NCI-H2171 treated with DMSO at 0.1 percent for 48 hours (cell line): ENCODE measurements around the gene TNKS1BP1.

Experiments
- DNase-seq: peaks from one replicate; lab custom pipeline; 2025; lab: John Stamatoyannopoulos, UW

Gene TNKS1BP1

DNA sequence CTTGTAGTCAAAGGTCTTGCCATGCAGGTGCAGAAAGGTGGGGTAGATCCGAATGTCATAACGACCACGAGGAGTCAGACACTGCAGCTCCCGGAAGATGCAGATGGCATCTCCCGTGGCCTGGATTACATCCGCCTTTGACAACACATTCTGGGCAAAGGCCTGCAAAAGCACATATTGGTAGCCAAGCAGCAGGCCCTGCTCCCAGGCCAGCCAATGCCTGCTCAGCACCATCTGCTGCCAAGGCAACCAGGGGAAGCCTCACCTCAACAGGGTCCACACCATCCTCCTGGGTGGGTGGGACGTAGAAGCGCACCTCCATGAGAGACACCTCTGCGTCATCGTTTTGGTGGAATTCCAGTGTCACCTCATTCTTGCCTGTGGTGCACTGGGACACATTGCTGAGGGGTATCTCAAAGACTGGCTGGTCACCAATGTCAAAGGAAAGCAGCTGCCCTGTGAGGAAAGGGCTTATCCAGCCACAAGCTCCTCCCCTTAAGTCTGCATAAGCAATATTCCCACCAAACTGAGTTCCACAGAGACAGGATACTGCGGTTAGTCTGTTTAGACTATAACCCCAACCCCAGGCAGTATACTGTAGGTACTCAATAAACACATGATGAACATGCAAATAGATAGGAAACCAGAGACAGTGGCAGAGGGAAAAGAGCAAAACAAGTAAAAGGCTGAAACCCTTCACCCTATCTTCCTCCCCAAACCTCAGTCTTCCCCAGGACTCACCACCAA lies 8.1 kb upstream of the TNKS1BP1 start:
- no peak for DNase-seq

DNA sequence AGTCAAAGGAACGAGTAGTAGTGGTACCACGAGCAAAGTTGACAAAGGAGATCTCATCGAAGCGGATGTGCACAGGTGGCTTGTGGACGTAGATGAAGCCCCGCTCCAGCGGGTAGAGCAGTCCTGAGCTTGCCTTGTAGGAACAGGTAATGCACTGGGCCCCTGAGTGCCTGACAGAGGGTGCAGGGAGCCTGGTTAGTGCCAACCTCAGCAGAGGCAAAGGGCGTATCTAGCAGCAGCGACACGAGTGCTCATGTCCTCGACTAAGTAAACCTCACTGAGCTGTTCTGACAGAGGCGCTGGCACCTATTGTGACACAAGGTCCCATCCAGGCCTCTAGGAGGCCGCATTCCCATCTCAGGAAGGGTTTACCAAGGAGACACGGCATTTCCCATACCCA lies 7.0 kb upstream of the TNKS1BP1 start:
- no peak for DNase-seq

DNA sequence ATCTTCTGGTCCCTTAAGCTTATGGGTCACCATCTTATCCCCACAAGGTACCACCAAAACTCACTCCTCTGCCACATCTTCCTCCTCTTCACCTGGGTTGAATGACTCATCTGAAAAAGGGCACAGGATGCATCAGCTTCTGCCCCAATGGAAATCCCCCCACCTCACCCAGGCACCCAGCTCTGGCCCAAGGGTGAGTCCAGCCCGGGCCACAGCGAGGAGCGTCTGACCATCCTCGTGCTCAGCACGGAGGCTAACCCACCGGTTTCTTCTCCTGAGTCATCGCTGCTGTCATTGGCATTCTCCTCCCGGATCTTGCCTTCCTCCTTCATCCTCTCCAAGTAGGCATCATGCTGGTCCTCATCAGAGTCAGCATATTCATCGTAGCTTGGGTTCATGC lies 5.3 kb upstream of the TNKS1BP1 start:
- no peak for DNase-seq

DNA sequence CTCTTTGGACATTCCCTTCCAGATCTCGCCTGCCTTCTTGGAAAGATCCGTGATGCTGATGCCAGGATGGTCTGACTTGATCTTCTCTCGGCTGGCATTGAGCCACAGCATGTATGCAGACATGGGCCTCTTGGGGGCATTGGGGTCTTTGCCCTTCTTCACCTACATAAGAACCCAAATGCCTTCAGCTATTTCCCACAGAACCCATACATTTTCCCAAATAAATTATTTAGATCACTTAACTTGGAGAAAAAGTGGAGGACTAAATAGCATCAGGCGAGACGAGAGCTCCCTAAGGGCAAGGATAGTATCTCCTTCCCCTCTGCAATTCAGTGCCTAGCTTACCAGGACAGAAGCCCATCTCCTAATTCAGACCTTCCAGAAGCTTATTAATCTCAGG lies 3.0 kb upstream of the TNKS1BP1 start:
- DNase-seq = no peak

DNA sequence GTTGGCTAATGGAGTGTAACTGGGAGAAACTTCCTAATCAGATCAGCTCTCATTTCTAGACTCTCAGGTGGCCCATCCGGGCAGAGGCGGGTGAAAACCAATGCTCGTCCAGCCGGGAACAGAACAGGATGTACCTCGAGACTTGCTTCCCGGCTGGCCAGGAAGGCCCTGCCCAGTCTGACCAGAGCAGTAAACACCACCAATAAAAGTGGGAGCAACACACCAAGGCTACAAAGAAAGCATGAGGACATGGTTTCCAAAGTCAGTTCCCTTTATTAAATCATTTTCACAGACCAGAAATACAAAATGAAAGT lies 940 bp upstream of the TNKS1BP1 start:
- no peak for DNase-seq

DNA sequence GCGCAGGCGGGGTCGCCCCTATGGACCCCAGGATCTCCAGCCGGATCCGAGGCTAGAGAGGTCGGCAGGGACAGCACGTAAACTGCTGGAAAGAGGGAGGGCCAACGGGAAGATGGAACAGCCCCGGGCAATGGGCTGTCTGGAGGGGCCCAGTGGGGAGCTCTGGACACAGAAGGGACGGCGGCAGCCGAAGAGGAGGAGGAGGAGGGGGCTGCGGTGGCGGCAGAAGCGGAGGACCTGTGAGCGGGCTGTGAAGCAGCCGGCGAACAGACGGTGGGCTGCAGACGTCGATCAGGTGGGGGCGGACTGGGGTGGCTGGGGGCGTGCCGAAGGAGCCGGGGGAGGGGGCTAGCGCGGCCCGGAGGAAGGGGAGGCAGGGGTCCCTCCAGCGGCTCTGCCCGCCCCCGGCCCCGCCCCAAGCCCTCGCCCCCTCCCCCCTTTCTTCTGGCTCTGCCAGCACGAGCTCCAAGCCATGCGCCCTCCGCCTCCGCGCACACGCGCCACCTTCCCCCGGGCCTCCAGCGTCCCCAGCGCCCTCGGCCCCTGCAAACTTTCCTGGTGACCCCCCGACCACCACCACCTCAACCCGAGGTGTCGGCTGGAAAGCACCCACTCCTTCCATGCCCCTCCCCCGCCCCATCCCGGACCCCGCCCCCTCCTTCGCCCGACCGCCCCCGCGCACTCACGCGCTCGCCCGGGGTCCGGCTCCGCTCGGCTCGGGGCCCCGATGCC lies 432 bp downstream of the TNKS1BP1 start:
- DNase-seq = peak; percentile 80

DNA sequence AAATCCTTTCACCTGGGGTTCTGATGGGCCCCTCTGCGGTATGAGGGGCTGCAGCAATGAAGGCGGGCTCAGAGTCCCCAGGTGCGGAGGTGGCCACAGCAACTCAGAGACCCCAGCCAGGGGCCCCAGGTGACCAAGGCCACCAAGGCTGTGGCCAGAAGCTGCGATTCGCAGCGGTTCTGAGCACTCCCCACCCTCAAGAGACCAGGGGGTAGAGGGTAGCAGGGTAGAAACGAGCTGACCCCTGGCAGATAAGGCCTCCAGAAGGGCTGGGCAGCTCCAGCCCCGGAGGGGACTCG lies 948 bp downstream of the TNKS1BP1 start:
- DNase-seq = no peak

DNA sequence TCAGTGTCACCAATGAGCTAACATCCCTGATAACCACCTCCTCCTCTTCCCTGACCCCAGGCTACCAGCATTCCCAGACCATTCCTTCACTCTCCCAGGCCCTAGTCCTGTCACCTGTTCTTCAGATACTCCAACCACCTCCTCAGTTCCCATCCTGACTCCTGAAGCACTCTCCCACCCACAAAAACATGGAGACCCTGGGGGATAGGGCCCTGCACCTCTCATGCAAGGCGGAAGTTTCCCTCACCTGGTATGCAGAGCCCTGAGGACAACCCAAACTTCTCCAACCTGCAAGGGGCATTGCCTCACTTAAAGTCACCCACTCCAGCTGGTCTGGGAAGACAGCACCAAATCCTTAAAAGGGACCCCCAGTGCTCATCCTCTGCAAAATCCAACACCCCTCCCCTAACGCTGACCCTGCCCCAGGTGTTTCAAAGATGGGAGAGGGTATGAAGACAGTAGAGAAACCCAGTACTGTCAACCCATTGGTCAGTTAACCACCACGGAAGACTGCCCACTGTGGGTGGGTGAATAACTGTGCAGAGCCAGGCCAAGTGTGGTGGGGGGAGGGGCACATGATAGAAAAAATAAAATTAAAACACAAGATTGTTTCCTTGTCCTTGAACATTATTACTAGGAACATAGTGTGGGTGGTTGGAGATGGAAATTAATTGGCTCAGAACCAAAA lies 1.4 kb downstream of the TNKS1BP1 start:
- no peak for DNase-seq

DNA sequence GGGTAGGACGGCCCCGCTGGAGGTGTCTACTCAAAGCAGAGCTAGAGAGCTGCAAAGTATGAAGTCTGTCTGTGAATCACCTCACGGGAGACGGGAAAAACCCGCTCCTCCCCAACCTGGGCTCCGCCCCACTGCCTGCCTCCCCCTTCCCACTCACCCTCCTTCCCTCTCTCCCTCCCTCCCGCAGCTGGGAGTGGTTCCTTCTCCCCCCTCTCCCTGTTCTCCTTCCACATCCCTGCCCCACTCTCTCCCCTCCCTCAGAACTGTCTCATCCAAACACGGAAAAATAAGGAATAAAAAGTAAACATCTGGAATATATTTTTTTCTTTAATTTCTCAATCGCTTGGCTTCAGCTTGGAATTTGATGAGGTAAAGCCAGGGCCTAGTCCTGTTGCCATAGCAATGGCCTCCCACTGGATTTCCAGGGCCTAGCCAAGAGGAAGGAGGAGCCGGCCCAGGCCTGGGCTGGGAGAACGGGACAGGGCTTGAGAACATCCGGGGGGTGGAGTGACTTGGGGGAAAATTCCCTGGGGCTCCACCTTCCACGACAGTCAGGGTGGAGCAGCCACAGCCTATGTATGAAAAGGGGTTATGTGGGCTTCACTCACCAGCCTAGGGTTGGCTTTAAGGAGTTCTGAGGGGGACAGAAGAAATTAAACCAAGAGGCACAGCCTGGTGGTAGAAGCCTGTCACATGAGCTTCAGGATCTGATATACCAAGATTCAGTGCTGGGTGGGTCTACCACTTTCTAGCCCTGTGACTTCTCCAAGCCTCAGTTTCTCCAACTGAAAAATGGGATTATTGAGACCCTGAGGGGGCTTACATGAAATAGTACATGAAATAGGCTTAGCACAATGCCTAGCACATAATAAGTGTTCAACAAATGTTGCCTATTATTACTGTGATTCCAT lies 2.2 kb downstream of the TNKS1BP1 start:
- DNase-seq = peak; percentile 75

DNA sequence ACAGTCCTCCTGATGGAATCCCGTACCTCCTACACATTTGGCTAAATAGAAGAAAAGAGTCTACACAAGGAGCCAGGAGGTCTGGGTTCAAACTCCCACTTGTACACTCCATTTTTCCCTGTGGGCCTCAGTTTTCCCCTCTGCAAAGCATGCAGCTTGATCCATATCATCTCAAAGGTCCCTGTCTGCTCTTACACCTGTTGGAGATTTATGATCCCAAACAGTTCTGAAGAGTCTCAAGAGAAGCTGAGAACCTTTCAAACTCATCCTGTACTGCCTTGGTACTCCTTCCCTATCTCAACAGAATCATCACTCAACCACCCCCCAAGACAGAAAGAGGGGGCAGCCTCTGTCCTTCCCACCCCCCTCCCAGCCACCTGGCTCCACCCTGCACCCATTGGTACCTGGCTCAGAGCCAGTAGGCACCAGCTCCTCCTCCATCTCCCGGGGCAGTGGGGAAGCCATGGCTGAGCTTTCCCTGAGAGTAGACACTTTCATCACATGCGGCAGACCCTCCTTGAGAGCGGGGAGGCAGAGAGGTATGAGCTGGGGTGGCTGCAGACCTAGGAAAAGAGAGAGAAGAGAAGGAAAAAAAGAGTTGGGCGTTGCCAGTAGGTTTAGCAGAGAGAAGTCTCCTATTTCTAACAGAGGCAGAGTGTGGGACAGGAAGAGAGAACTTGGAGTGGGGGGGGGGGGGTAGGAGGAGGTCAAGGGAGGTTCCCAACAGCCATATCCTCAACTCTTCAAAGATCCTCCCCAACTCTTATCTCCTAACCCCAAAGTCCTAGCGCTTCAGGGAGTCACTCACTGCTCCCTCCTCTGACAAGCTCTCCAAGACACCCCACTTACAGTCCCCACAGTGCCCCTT lies 3.1 kb downstream of the TNKS1BP1 start:
- no peak for DNase-seq

DNA sequence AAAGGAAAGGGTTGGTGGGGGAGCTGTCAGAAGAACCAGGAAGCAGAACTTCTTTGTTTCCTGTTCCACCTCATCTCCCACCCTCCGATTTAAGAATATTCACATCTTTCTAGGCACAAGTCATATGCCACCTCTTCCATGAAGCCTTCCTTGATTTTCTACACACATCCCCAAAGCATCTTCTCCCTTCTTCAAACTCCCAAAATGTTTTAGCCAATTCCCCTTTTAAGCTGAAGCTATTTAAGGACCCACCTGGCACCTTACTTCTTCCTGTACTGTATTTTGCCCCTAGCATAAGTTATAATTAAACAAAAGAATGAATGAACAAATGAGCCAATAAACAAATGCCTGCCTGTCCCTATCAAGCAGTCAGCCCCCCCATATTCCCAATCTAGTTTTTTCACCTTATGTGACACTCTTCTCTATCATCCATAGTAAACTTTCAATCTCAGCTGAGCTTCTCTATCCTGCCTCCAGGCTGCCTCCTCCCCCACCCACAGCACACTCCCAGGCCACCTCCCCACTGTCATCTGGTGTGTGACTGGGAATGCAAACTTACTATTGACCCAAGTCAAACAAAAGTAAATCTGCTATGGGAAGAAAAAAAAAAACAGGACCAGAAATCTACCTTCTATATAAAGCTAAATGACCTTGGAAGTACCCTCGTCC lies 3.9 kb downstream of the TNKS1BP1 start:
- DNase-seq = no peak

DNA sequence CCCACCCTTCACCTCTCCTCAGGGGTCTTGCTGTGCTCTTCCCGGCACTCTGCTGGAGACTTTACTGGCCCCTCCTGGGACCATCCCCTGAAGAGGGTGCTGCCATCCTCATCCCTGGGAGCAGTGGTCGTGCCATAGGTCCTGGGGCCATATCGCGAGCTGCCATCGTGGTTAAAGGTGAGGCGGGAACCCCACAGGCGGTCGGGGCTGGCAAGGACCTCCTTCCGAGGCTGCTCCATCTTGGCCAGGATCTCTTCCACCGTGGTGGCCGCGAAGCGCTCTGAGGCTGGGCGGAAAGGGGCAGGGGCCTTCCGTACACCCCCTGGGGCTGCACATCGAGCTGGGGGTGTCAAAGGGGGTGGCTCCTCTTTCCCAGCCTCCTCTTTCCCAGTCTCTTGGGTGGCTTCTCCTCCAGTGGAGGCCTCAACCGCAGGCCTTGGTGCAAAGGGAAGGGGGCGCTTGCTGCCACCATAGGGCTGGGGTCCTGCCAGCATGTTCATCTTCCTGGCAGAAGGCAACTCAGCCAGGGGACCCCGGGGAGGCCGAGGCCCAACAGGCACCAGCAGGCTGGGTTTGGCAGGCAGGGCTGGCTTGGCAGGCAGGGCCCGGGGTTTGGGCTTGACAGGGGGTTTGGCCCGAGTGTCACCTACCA lies 4.6 kb downstream of the TNKS1BP1 start:
- DNase-seq = no peak

DNA sequence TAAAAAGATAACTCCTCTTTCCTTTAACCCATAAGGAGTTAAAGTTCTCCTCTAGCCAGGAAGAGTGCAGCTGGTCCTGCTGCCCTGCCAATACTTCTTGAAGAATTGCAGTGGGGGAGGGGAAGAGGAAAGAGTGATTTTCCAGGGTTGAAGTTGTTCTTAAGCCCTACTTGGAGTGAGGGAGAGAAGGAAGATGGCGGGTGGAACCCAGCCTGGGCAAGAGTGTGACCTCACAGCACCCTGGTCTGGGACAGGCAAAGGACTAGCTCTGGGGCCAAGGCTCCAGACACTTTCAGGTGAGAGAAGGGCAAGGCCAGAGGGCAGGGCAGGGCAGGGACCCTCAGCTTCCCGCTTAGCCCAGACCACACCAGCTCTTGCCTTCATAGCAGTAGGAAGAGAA lies 6.6 kb downstream of the TNKS1BP1 start:
- DNase-seq = no peak

DNA sequence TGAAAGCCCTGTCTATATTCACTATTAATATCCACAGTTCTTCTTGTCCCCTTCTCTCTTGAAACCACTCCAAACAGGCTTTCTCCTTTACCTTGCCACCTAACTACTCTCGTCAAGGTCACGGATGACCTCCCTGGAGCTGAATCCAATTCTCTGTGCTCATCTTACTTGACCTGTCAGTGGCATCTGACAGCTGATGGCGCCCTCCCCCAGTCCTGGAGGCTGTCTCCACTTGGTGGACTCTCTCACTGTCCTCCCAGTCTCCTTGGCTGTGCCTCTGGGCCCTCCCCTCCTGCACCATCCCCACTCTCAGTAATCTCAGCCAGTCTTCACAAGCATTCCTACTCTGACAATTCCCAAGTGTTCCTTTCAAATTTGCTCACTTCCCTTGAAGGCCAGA lies 8.7 kb downstream of the TNKS1BP1 start:
- DNase-seq = no peak

DNA sequence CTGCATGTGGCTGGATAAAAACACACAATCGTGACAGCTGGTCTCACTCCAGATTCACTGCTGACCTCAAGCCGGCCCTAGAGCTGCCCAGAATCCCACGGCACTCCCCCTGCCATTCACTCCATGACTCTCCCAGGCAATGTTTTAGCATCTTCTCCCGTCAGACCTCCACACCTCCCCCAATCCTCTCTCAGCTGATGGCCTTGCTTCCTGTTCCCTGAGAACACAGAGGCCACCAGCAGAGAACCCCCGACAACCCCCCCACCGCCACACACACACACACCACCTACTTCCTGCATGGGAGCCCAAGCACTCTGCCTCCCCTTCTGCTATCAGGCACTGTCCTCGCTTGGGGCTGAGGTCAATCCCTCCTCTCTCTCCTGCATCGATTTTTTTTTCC lies 9.3 kb downstream of the TNKS1BP1 start:
- DNase-seq = no peak

DNA sequence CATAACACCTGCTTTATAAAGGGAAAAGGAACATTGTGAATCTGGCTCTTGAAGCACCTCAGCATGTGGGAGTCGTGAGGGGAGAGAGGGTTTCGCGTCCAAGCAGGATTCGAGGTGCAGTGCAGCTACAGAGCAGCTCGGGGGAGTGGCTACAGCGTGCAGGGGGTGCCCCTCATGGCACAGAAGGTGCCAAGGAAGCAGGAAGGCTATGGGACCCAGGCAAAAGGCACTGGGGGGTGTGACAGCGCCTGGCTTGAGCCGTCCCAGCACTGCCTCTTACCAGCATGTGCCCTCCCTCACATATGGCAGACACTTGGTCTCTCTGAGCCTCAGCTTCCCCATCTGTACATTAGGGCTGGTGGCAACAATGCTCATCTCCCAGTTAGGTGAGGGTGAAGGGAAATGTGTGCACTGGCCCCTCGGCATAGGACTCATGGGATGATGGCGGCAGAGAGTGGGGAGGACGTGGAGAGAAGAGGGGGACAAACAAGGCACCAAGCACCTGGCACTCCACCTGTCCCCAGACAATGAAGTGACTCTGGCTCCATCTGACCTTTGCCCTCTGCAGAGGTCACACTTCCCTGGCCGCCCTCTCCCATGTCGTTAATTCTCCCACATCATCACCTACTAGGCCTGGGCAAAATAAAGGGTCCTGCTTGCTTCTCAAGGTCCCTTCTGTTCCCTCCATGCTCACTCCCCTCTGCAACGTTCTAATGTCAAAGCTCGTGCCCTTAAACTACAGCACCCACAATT lies 10.4 kb downstream of the TNKS1BP1 start:
- DNase-seq = no peak

DNA sequence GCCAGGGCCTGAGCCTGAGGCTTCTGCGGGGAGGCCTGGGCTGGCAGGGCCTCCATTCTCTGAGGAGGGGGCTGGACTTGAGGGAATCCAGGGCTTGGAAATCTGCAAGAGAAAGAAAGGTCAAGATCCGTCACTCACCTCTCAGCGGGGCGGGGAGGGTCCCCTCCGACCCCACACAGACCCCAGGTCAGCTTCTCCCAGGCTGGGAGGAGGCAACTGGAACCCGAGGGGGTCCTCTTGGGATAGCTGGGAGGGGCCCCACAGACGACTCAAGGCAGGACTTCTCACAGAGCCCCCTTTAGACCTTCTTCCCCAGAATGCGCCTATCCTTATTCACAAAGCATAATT lies 11.0 kb downstream of the TNKS1BP1 start:
- DNase-seq = no peak

DNA sequence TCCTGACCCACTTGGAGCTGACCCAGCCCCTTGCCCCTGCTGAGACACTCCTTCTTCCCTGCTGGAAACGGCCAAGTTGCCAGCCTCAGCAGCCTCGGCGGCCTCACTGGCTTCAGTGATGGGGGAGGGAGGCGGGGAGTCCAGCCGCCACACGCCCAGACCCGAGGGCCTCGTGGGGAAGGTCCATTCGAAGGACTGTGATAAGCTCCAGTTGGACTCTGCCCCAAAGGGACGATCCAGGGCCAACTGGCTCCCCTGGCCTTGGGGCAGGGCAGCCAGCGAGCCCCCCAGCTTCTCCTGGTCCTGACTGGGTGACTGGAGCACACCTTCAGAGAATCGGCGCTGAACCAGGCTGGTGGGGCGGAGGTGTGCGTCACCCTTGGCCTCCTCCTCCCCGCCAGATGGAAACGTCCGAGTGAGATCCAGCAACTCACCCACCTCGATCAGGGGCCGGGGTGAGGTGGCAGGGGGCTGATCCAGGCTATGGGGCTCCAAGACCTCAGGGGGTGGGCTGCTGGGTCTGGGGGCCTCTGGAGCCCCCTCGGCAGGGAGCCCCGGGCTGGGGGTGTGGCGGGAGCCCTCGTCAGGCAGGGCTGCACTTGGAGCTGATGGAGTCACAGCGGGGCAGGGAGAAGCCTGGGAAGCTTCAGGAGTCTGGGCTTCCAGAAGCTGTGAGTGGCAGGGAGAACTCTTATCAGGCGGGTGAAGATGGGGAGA lies 11.5 kb downstream of the TNKS1BP1 start:
- no peak for DNase-seq

DNA sequence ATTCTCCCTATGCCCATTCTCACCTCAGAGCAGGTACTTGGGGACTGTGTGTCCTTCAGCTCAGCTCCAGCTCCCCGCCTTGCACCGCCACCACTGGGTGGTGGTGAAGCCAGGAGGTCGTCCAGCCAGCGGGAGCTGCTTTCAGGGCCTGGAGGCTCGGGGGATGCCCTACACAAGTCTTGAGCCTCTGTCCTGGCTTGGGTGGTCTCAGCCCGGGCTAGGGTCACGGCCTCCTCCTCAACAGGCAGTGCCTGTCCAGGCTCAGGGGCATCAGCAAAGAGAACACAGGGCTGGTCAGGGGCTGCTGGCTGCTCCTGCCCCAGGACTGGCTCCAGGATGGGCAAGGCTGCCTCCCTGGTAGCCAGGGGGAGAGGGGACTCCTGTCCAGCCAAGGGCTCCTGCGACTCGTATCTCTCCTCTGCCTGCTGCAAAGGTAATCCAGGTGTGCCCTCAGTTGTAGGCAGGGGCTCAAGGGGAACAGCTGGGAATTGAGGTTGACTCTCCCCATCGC lies 12.2 kb downstream of the TNKS1BP1 start:
- no peak for DNase-seq
